Mesenchymal stem cell (in vitro differentiated cells and primary cell): ENCODE measurements around the gene DSCAM.

Experiments used
- DNase-seq: peaks from one replicate; pipeline ENCODE4 v3.0.0-alpha.2; 2013
- H2AFZ ChIP-seq: one replicate; pipeline ENCODE4 v1.6.1; 2013; ENCODE audit warnings: low read depth, mild to moderate bottlenecking, control low read depth, inconsistent platforms, low read length, moderate library complexity
- H2AK5ac ChIP-seq: 2 replicates; pipeline ENCODE4 v1.6.1; 2013; ENCODE audit warnings: low read length, moderate library complexity, mild to moderate bottlenecking, inconsistent platforms; ENCODE audit not compliant: severe bottlenecking
- H2BK120ac ChIP-seq: one replicate; pipeline ENCODE4 v1.6.1; 2013; ENCODE audit warnings: low read depth, mild to moderate bottlenecking, inconsistent platforms, low read length, moderate library complexity
- H2BK12ac ChIP-seq, 2 experiments: one replicate each; pipeline ENCODE4 v1.6.1; 2013; ENCODE audit warnings: inconsistent platforms in 2 of 2, low read length in 2 of 2, mild to moderate bottlenecking in 2 of 2, moderate library complexity in 2 of 2, control low read depth in 1 of 2
- H2BK15ac ChIP-seq: one replicate; pipeline ENCODE4 v1.6.1; 2013; ENCODE audit warnings: mild to moderate bottlenecking, low read depth, inconsistent platforms; ENCODE audit not compliant: poor library complexity, severe bottlenecking
- H2BK5ac ChIP-seq: 2 replicates; pipeline ENCODE4 v1.6.1; 2013; ENCODE audit warnings: low read depth, mild to moderate bottlenecking, low read length, control low read depth, inconsistent platforms; ENCODE audit not compliant: poor library complexity, severe bottlenecking
- H3K14ac ChIP-seq, 2 experiments: one replicate each; pipeline ENCODE4 v1.6.1; 2013; ENCODE audit warnings: inconsistent platforms in 2 of 2, low read length in 2 of 2, control low read depth in 1 of 2, mild to moderate bottlenecking in 1 of 2, moderate library complexity in 1 of 2
- H3K18ac ChIP-seq, 2 experiments: one replicate each; pipeline ENCODE4 v1.6.1; 2013; ENCODE audit warnings: inconsistent platforms in 2 of 2, low read length in 2 of 2, control low read depth in 1 of 2, low read depth in 1 of 2, mild to moderate bottlenecking in 1 of 2
- H3K23ac ChIP-seq, 2 experiments: one replicate each; pipeline ENCODE4 v1.6.1; 2013; ENCODE audit warnings: inconsistent platforms in 2 of 2, low read length in 2 of 2, mild to moderate bottlenecking in 2 of 2, moderate library complexity in 2 of 2, control low read depth in 1 of 2
- H3K27ac ChIP-seq: 2 replicates; pipeline ENCODE4 v1.5.1; 2013; ENCODE audit warnings: mild to moderate bottlenecking, moderate library complexity, low read length, control low read depth, inconsistent platforms; ENCODE audit not compliant: poor library complexity, severe bottlenecking
- H3K27me3 ChIP-seq, 2 experiments: 2 replicates each; pipeline versions ENCODE4 v1.6.1 to v1.7.0; 2013; ENCODE audit warnings: low read length in 2 of 2, mild to moderate bottlenecking in 2 of 2, moderate library complexity in 2 of 2, control low read depth in 1 of 2, inconsistent platforms in 1 of 2; ENCODE audit not compliant: control insufficient read depth in 1 of 2, insufficient read depth in 1 of 2
- H3K36me3 ChIP-seq, 2 experiments: 2 replicates each; pipeline versions ENCODE4 v1.6.1 to v1.7.0; 2013; ENCODE audit warnings: low read length in 2 of 2, control low read depth in 1 of 2, inconsistent platforms in 1 of 2, low read depth in 1 of 2, mild to moderate bottlenecking in 1 of 2; ENCODE audit not compliant: insufficient read depth in 2 of 2, control insufficient read depth in 1 of 2
- H3K4ac ChIP-seq, 2 experiments: one replicate each; pipeline ENCODE4 v1.6.1; 2013; ENCODE audit warnings: inconsistent platforms in 2 of 2, low read length in 2 of 2, mild to moderate bottlenecking in 2 of 2, moderate library complexity in 2 of 2, control low read depth in 1 of 2, low read depth in 1 of 2
- H3K4me1 ChIP-seq: 2 replicates; pipeline ENCODE4 v1.6.1; 2013; ENCODE audit warnings: low read depth, low read length, control low read depth; ENCODE audit not compliant: control insufficient read depth, insufficient read depth
- H3K4me2 ChIP-seq: 2 replicates; pipeline ENCODE4 v1.6.1; 2013; ENCODE audit warnings: low read length, mild to moderate bottlenecking, inconsistent platforms; ENCODE audit not compliant: poor library complexity, severe bottlenecking
- H3K4me3 ChIP-seq, 2 experiments: 2 replicates each; pipeline versions ENCODE4 v1.5.1 to v1.7.0; 2013; ENCODE audit warnings: low read length in 2 of 2, mild to moderate bottlenecking in 2 of 2, control low read depth in 1 of 2, low read depth in 1 of 2; ENCODE audit not compliant: insufficient read depth in 1 of 2
- H3K79me1 ChIP-seq: replicated peaks from 2 replicates; pipeline ENCODE4 v1.6.1; 2013; ENCODE audit warnings: mild to moderate bottlenecking, control low read depth, low read length, inconsistent platforms; ENCODE audit not compliant: poor library complexity, severe bottlenecking
- H3K9ac ChIP-seq: 2 replicates; pipeline ENCODE4 v1.7.0; 2013; ENCODE audit warnings: mild to moderate bottlenecking, low read length, moderate library complexity
- H3K9me3 ChIP-seq: 2 replicates; pipeline ENCODE4 v1.7.0; 2013; ENCODE audit warnings: mild to moderate bottlenecking, low read length; ENCODE audit not compliant: control insufficient read depth
- H4K8ac ChIP-seq: one replicate; pipeline ENCODE4 v1.6.1; 2013; ENCODE audit warnings: inconsistent platforms, mild to moderate bottlenecking, low read length, moderate library complexity
- H4K91ac ChIP-seq: one replicate; pipeline ENCODE4 v1.6.1; 2013; ENCODE audit warnings: mild to moderate bottlenecking, low read length, inconsistent platforms
- WGBS: methylation state at CpG from one replicate; pipeline ENCODE4 v1.1.7; 2013; ENCODE audit warnings: mixed read lengths; 5-methylcytosine and 5-hydroxymethylcytosine counted together

DSCAM gene

DNA sequence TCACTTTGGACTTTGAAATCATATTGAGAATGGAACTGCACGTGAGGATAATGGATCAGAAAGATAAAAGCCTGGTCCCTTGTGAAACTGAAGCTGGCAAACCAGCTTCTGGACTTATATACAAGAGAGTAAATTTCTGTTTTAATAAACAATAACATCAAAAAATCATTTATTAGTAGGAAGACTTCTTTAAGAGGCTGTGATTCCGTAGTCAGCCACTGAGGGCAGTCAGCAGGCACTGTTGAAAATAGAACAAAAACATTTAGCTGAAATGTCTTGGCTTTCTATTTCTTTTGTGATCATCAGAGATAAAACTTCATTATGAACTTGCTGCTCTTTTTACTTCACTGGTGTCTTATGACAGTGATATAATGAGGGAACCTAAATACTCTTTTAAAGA is 490.3 kb downstream of the DSCAM start:
- H3K14ac ChIP-seq, result no peak overlapping the region
- peaks cover 3% of the 10 kb centered on the region for H3K9me3 ChIP-seq
- no peak overlapping the region for H3K9ac ChIP-seq
- H2BK12ac ChIP-seq, result no peak overlapping the region
- no peak overlapping the region for H2BK15ac ChIP-seq
- WGBS, result 31% methylated on average over 2 of the region's 2 CpGs
- H3K23ac ChIP-seq, result no peak overlapping the region
- no peak overlapping the region for H3K4ac ChIP-seq
- H3K18ac ChIP-seq, result no peak overlapping the region
- H4K8ac ChIP-seq, result no peak overlapping the region
- no peaks in the 10 kb centered on the region for H3K4me1 ChIP-seq
- no peak overlapping the region for H3K27ac ChIP-seq
- no peak overlapping the region for H3K4me2 ChIP-seq
- H3K27me3 ChIP-seq, result no peaks in the 10 kb centered on the region
- H2BK5ac ChIP-seq, result no peak overlapping the region
- no peaks in the 10 kb centered on the region for H3K36me3 ChIP-seq
- no peak for DNase-seq
- no peak overlapping the region for H4K91ac ChIP-seq
- no peaks in the 10 kb centered on the region for H3K79me1 ChIP-seq
- H3K4me3 ChIP-seq, result no peak overlapping the region
- H2BK120ac ChIP-seq, result no peak overlapping the region
- H2AK5ac ChIP-seq, result no peak overlapping the region
- no peak overlapping the region for H2AFZ ChIP-seq

DNA sequence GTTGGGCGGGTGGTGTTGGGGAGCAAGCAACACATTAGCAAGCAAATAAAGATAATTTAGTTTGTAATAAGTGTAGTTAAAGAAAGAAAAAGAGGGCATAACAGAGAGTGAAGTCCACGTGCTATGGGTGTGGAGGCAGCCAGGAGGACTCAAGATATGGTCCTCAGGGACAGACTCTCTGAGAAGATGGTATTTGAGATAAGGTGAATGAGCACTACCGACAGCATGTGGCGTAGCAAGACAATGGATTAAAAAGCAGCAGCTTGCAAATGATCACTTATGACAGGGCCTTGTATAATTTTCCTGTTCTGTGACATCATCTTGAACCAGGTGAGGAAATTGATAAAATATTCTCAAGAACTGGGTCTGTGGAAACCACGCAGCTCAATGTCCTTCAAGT is 491.9 kb downstream of the DSCAM start:
- H3K27me3 ChIP-seq, result no peaks in the 10 kb centered on the region
- WGBS, result 67% methylated on average over 4 of the region's 5 CpGs
- H3K79me1 ChIP-seq, result no peaks in the 10 kb centered on the region
- H2BK120ac ChIP-seq, result no peak overlapping the region
- no peak overlapping the region for H3K9ac ChIP-seq
- no peak overlapping the region for H3K4me3 ChIP-seq
- H4K91ac ChIP-seq, result no peak overlapping the region
- H2AFZ ChIP-seq, result no peak overlapping the region
- no peaks in the 10 kb centered on the region for H3K4me1 ChIP-seq
- no peak overlapping the region for H3K4me2 ChIP-seq
- no peak overlapping the region for H2BK5ac ChIP-seq
- no peak overlapping the region for H3K18ac ChIP-seq
- no peak overlapping the region for H3K4ac ChIP-seq
- H2BK12ac ChIP-seq, result no peak overlapping the region
- DNase-seq, result no peak
- no peak overlapping the region for H3K23ac ChIP-seq
- no peaks in the 10 kb centered on the region for H3K36me3 ChIP-seq
- H2BK15ac ChIP-seq, result no peak overlapping the region
- no peak overlapping the region for H4K8ac ChIP-seq
- H3K14ac ChIP-seq, result no peak overlapping the region
- no peak overlapping the region for H2AK5ac ChIP-seq
- H3K27ac ChIP-seq, result no peak overlapping the region
- peaks cover 3% of the 10 kb centered on the region for H3K9me3 ChIP-seq

DNA sequence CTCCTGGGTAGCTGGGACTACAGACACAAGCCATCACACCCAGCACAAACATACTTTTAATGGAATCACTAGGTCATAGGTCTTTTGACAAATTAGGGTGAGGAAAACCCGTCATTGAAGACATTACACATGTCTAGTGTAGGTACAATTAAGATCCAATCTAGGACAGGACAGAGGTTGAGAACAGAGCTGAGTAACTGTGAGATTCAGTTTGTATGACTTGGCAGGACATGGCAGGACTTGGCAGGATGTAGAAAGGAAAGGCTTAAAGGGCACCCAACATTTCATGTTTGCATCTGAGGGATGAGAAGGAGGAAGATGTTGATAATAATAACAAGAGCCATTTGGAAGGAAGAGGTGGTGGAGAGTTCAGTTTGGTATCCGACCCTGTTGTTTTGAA is 496.0 kb downstream of the DSCAM start:
- no peaks in the 10 kb centered on the region for H3K4me1 ChIP-seq
- H3K27ac ChIP-seq, result no peak overlapping the region
- no peaks in the 10 kb centered on the region for H3K27me3 ChIP-seq
- no peak overlapping the region for H2BK120ac ChIP-seq
- no peak overlapping the region for H3K4me2 ChIP-seq
- no peak overlapping the region for H2BK12ac ChIP-seq
- H4K8ac ChIP-seq, result no peak overlapping the region
- H4K91ac ChIP-seq, result no peak overlapping the region
- DNase-seq, result no peak
- H3K9me3 ChIP-seq, result peaks cover 3% of the 10 kb centered on the region
- H3K18ac ChIP-seq, result no peak overlapping the region
- H3K23ac ChIP-seq, result no peak overlapping the region
- WGBS, result 55% methylated on average over 2 of the region's 2 CpGs
- no peaks in the 10 kb centered on the region for H3K36me3 ChIP-seq
- no peak overlapping the region for H2BK15ac ChIP-seq
- no peak overlapping the region for H2BK5ac ChIP-seq
- H3K4me3 ChIP-seq, result no peak overlapping the region
- no peak overlapping the region for H3K9ac ChIP-seq
- no peak overlapping the region for H3K14ac ChIP-seq
- H3K4ac ChIP-seq, result no peak overlapping the region
- H3K79me1 ChIP-seq, result no peaks in the 10 kb centered on the region
- H2AK5ac ChIP-seq, result no peak overlapping the region
- no peak overlapping the region for H2AFZ ChIP-seq

DNA sequence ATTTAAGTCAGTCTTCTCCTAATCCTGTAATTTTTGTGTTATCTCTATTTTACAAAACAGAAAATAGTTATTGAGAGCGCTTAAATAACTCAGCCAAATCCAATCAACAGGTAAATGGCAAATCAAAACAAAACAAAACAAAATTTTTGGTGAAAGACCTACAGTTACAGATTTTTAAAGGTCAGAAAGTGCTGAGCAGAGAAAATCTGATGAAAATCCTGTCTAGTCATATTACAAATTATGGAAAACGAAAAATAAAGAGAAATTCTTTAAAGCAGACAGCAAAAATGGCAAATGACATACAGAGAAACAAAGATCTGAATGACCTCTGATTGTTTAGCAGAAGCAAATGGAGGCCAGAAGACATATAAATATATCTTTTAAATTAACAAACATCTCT is 497.4 kb downstream of the DSCAM start:
- H4K91ac ChIP-seq, result no peak overlapping the region
- H2AFZ ChIP-seq, result no peak overlapping the region
- no peaks in the 10 kb centered on the region for H3K36me3 ChIP-seq
- no peak for DNase-seq
- no peak overlapping the region for H3K14ac ChIP-seq
- H2BK120ac ChIP-seq, result no peak overlapping the region
- H3K79me1 ChIP-seq, result no peaks in the 10 kb centered on the region
- no CpG with 5 or more reads among the region's 2 CpGs for WGBS
- H2AK5ac ChIP-seq, result no peak overlapping the region
- H4K8ac ChIP-seq, result no peak overlapping the region
- H2BK15ac ChIP-seq, result no peak overlapping the region
- no peaks in the 10 kb centered on the region for H3K27me3 ChIP-seq
- H3K18ac ChIP-seq, result no peak overlapping the region
- no peak overlapping the region for H3K4ac ChIP-seq
- H3K23ac ChIP-seq, result no peak overlapping the region
- H3K4me2 ChIP-seq, result no peak overlapping the region
- no peak overlapping the region for H3K27ac ChIP-seq
- no peaks in the 10 kb centered on the region for H3K9me3 ChIP-seq
- H3K4me3 ChIP-seq, result no peak overlapping the region
- H2BK5ac ChIP-seq, result no peak overlapping the region
- no peaks in the 10 kb centered on the region for H3K4me1 ChIP-seq
- H3K9ac ChIP-seq, result no peak overlapping the region
- H2BK12ac ChIP-seq, result no peak overlapping the region
